ENCODE results near the gene CD36.
"Not testable (repeated sequence)": the region's sequence is repeated elsewhere in the genome, so short reads cannot be mapped to it uniquely, and the experiment has no call there.

The CD36 gene

GRCh38 chr7:80662252-80662651, 23.8 kb downstream of the CD36 start:
- Histone ChIP-seq H3K4me1 (ENCODE audit: low read length) (peaks cover 26% of the 10 kb centered on the region), H3K27me3 (ENCODE audit: low read depth, low read length) (no peaks in the 10 kb centered on the region), H3K9ac (ENCODE audit: low read length) (no peak overlapping the region), H3K4me3 (ENCODE audit: low read length) (no peak overlapping the region), H2AFZ (ENCODE audit: low read depth, low read length) (no peak overlapping the region), H3K4me2 (ENCODE audit: low read length) (no peak overlapping the region), H3K36me3 (replicated peaks; ENCODE audit: low read depth, low read length) (no peaks in the 10 kb centered on the region), H3K27ac (ENCODE audit: low read length) (no peak overlapping the region), H3K9me3 (ENCODE audit: insufficient read depth, low read length) (no peaks in the 10 kb centered on the region), H3K79me2 (ENCODE audit: low read length) (no peaks in the 10 kb centered on the region), H4K20me1 (ENCODE audit: insufficient read depth, low read length) (no peaks in the 10 kb centered on the region)
- no peak for TF ChIP-seq CTCF (IDR thresholded peaks at IDR 0.05; ENCODE audit: low read depth, low read length)
- TF ChIP-seq EZH2phosphoT487 (IDR thresholded peaks at IDR 0.05; ENCODE audit: low read depth), result no peak

- H3K4me1 ChIP-seq (ENCODE audit: low read length), result peaks cover 15% of the 10 kb centered on the region
- H4K20me1 ChIP-seq (ENCODE audit: insufficient read depth, low read length), result no peaks in the 10 kb centered on the region
- H3K79me2 ChIP-seq (ENCODE audit: low read length), result no peaks in the 10 kb centered on the region
- H3K27ac ChIP-seq (ENCODE audit: low read length), result no peak overlapping the region
- TF ChIP-seq CTCF (IDR thresholded peaks at IDR 0.05; ENCODE audit: low read depth, low read length) (no peak), EZH2phosphoT487 (IDR thresholded peaks at IDR 0.05; ENCODE audit: low read depth) (no peak)
- no peak overlapping the region for H3K9ac ChIP-seq (ENCODE audit: low read length)
- H2AFZ ChIP-seq (ENCODE audit: low read depth, low read length), result no peak overlapping the region
- no peaks in the 10 kb centered on the region for H3K36me3 ChIP-seq (replicated peaks; ENCODE audit: low read depth, low read length)
- H3K4me3 ChIP-seq (ENCODE audit: low read length), result no peak overlapping the region
- H3K27me3 ChIP-seq (ENCODE audit: low read depth, low read length), result no peaks in the 10 kb centered on the region
- H3K9me3 ChIP-seq (ENCODE audit: insufficient read depth, low read length), result no peaks in the 10 kb centered on the region
- H3K4me2 ChIP-seq (ENCODE audit: low read length), result peak overlapping the region; percentile 46
Measured at GRCh38 chr7:80665526-80665925, 27.1 kb downstream of the CD36 start.

GRCh38 chr7:80666376-80666775, 27.9 kb downstream of the CD36 start:
- H3K4me1 ChIP-seq (ENCODE audit: low read length), result peaks cover 20% of the 10 kb centered on the region
- no peak overlapping the region for H3K4me3 ChIP-seq (ENCODE audit: low read length)
- H3K9me3 ChIP-seq (ENCODE audit: insufficient read depth, low read length), result no peaks in the 10 kb centered on the region
- H3K27me3 ChIP-seq (ENCODE audit: low read depth, low read length), result no peaks in the 10 kb centered on the region
- TF ChIP-seq CTCF (IDR thresholded peaks at IDR 0.05; ENCODE audit: low read depth, low read length) (no peak), EZH2phosphoT487 (IDR thresholded peaks at IDR 0.05; ENCODE audit: low read depth) (no peak)
- no peak overlapping the region for H3K27ac ChIP-seq (ENCODE audit: low read length)
- no peaks in the 10 kb centered on the region for H3K79me2 ChIP-seq (ENCODE audit: low read length)
- no peaks in the 10 kb centered on the region for H4K20me1 ChIP-seq (ENCODE audit: insufficient read depth, low read length)
- H3K9ac ChIP-seq (ENCODE audit: low read length), result no peak overlapping the region
- no peak overlapping the region for H3K4me2 ChIP-seq (ENCODE audit: low read length)
- H2AFZ ChIP-seq (ENCODE audit: low read depth, low read length), result no peak overlapping the region
- no peaks in the 10 kb centered on the region for H3K36me3 ChIP-seq (replicated peaks; ENCODE audit: low read depth, low read length)

GRCh38 chr7:80669367-80669766, 30.9 kb downstream of the CD36 start:
- not testable (repeated sequence) for H3K9me3 ChIP-seq (ENCODE audit: insufficient read depth, low read length); H3K36me3 ChIP-seq (replicated peaks; ENCODE audit: low read depth, low read length); H3K27ac ChIP-seq (ENCODE audit: low read length); H3K4me3 ChIP-seq (ENCODE audit: low read length); H3K9ac ChIP-seq (ENCODE audit: low read length); H3K79me2 ChIP-seq (ENCODE audit: low read length); H2AFZ ChIP-seq (ENCODE audit: low read depth, low read length); H3K4me2 ChIP-seq (ENCODE audit: low read length); H3K27me3 ChIP-seq (ENCODE audit: low read depth, low read length); H4K20me1 ChIP-seq (ENCODE audit: insufficient read depth, low read length)
- H3K4me1 ChIP-seq (ENCODE audit: low read length), result peaks cover 25% of the 10 kb centered on the region

GRCh38 chr7:80671744-80672143, 33.3 kb downstream of the CD36 start:
- Histone ChIP-seq H4K20me1 (ENCODE audit: insufficient read depth, low read length) (no peaks in the 10 kb centered on the region), H3K9me3 (ENCODE audit: insufficient read depth, low read length) (no peaks in the 10 kb centered on the region), H3K27ac (ENCODE audit: low read length) (no peak overlapping the region), H3K9ac (ENCODE audit: low read length) (no peak overlapping the region), H3K79me2 (ENCODE audit: low read length) (no peaks in the 10 kb centered on the region), H3K36me3 (replicated peaks; ENCODE audit: low read depth, low read length) (no peaks in the 10 kb centered on the region), H3K4me1 (ENCODE audit: low read length) (peaks cover 10% of the 10 kb centered on the region), H3K4me2 (ENCODE audit: low read length) (peak overlapping the region; percentile 1), H3K4me3 (ENCODE audit: low read length) (no peak overlapping the region), H3K27me3 (ENCODE audit: low read depth, low read length) (no peaks in the 10 kb centered on the region), H2AFZ (ENCODE audit: low read depth, low read length) (no peak overlapping the region)
- TF ChIP-seq EZH2phosphoT487 (IDR thresholded peaks at IDR 0.05; ENCODE audit: low read depth), result no peak
- TF ChIP-seq CTCF (IDR thresholded peaks at IDR 0.05; ENCODE audit: low read depth, low read length), result no peak
